ENCODE measurements around the gene RNFT2.

DNA sequence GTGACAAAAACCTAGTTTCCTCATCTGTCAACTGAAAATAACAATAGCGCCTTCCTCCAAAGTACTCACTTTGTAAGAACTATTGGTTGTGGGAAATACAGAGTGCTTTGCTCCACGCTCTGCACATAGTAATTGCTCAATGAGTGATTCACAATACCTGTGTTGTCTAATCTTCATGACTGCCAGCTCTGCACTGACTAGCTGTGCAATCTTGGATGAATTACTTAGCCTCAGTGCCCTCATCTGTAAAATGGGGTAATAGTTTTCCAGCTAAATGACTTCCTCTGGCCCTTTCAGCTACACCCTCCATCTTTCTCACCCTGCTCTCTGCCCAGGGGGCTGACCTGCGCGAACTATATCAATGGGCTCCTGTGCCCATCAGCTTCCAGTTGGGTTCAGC, 42.8 kb downstream of the RNFT2 start:
- TF ChIP-seq, protein P1, sequence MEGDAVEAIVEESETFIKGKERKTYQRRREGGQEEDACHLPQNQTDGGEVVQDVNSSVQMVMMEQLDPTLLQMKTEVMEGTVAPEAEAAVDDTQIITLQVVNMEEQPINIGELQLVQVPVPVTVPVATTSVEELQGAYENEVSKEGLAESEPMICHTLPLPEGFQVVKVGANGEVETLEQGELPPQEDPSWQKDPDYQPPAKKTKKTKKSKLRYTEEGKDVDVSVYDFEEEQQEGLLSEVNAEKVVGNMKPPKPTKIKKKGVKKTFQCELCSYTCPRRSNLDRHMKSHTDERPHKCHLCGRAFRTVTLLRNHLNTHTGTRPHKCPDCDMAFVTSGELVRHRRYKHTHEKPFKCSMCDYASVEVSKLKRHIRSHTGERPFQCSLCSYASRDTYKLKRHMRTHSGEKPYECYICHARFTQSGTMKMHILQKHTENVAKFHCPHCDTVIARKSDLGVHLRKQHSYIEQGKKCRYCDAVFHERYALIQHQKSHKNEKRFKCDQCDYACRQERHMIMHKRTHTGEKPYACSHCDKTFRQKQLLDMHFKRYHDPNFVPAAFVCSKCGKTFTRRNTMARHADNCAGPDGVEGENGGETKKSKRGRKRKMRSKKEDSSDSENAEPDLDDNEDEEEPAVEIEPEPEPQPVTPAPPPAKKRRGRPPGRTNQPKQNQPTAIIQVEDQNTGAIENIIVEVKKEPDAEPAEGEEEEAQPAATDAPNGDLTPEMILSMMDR (conservative IDR thresholded peaks at IDR 0.05), result no peak
- TF ChIP-seq EZH2 (IDR thresholded peaks at IDR 0.05; ENCODE audit: low read depth), result no peak
